MCF 10A (cell line): ENCODE results near the gene RGP1. TPM values are rescaled to one million over a fixed set of nuclear protein-coding genes. Genes with fewer than 3 reads are reported as not detected.

Experiments used
- BruUV-seq: library from RNA; stranded (reverse); fragments of 400-500 nt; replicated peaks from 2 replicates; lab custom pipeline; 2021; lab: Mats Ljungman, UMichigan
- CTCF ChIA-PET: fragments of 300-600 bp; sonication (Branson Sonifier 250); formaldehyde crosslinking; extraction: SDS; loops from one replicate; lab custom pipeline; 2021; ENCODE audit warnings: antibody characterized with exemption, inconsistent platforms; lab: Yijun Ruan, JAX
- POLR2A ChIA-PET: fragments of 300-600, 350-650 bp; sonication (Branson Sonifier 250); formaldehyde crosslinking; extraction: SDS; loops from one replicate; lab custom pipeline; 2020; ENCODE audit warnings: antibody characterized with exemption, inconsistent platforms; lab: Yijun Ruan, JAX
- DNase-seq: peaks from one replicate; pipeline ENCODE4 v3.0.0-alpha.2; 2018; ENCODE audit not compliant: unreplicated experiment
- H3K27ac Mint-ChIP-seq: one replicate; pipeline ENCODE4 v1.8.0; 2022; ENCODE audit warnings: mild to moderate bottlenecking, low read depth, mixed read lengths; ENCODE audit not compliant: unreplicated experiment
- H3K27me3 Mint-ChIP-seq: one replicate; pipeline ENCODE4 v1.8.0; 2022; ENCODE audit warnings: mixed read lengths; ENCODE audit not compliant: insufficient read depth, unreplicated experiment
- H3K36me3 Mint-ChIP-seq: one replicate; pipeline ENCODE4 v1.8.0; 2022; ENCODE audit warnings: mild to moderate bottlenecking, moderate library complexity, mixed read lengths; ENCODE audit not compliant: insufficient read depth, unreplicated experiment
- H3K4me1 Mint-ChIP-seq: one replicate; pipeline ENCODE4 v1.8.0; 2022; ENCODE audit warnings: mixed read lengths; ENCODE audit not compliant: insufficient read depth, unreplicated experiment
- H3K4me3 Mint-ChIP-seq: one replicate; pipeline ENCODE4 v1.8.0; 2022; ENCODE audit warnings: mild to moderate bottlenecking, moderate library complexity, mixed read lengths; ENCODE audit not compliant: unreplicated experiment
- H3K9me3 Mint-ChIP-seq: one replicate; pipeline ENCODE4 v1.8.0; 2022; ENCODE audit warnings: mixed read lengths; ENCODE audit not compliant: unreplicated experiment
- intact Hi-C: fragments of 100-400 bp; cut with micrococcal nuclease; formaldehyde crosslinking; loops from 2 replicates; pipeline ENCODE4 v1.14.1; 2022
- total RNA-seq: library from RNA; stranded (reverse); gene quantifications from 2 replicates; pipeline ENCODE4 v1.2.3, GENCODE V29; 2022
- TF ChIP-seq, protein P1 (sequence below): fragments of 200-600 bp; IDR thresholded peaks from one replicate; pipeline ENCODE4 v1.8.0; 2022; ENCODE audit warnings: antibody characterized with exemption, mild to moderate bottlenecking; ENCODE audit not compliant: unreplicated experiment

The RGP1 gene
- total RNA-seq, 1 experiment from 2014 or later: 35.8 TPM

DNA sequence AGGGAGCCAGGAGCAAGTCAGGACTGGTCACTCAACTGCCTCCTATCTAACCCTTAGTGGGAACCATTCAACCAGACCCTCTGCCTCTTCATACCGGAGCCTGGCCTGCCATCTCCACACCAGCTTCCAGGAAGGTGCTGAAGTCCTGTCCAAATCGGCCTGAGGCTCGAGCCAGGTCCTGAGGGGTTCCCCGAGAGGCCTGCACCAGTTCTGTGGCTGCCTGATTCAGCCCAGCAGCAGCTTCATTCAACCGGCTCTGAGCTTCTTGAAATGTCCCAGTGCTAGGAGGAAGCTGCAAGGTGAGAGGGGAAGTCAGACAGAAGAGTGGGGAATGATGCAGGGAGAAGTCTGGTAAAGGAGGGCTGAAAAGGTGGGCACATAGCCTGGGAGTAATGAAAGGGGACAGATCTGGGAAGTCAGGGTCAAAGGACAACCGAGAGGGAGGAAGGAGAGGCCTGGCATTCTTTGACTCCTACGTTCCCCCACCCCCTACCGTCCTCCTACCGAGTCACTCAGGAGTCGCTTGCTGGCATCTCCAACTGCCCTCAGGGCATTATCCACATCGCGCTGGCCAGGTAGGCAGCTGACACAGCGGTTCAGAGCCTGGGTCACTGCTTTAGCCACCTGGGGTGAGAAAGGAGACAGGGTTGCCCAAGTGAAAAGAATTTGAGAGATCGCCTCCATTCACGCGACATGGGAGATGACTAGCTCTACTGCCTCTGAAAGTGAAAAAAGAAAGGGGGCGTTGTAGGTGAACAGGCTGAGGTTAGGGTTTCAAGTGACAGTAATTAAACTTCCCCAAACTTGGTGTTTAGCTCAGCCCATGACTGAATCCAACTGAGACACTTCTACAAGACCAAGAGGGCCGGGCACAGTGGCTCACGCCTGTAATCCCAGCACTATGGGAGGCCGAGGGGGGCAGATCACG lies 37.3 kb upstream of the RGP1 start:
- H3K36me3 Mint-ChIP-seq: peaks cover 98% of the 10 kb centered on the region
- peak overlapping the region; percentile 59 for H3K27ac Mint-ChIP-seq
- POLR2A ChIA-PET: interaction anchor here (0.6 to 2.1 kb wide), 8 partner anchors 15 to 23 kb away, joined by 3 to 13 read pairs (median 4); partner anchors contain the start of genes CREB3 and TLN1
- peak; percentile 40 for DNase-seq
- no peaks in the 10 kb centered on the region for H3K9me3 Mint-ChIP-seq
- H3K4me1 Mint-ChIP-seq: peaks cover 6% of the 10 kb centered on the region
- no peaks in the 10 kb centered on the region for H3K27me3 Mint-ChIP-seq
- H3K4me3 Mint-ChIP-seq: no peak overlapping the region
- CTCF ChIA-PET: interaction anchor here (0.6 to 12.5 kb wide), 8 partner anchors 10 to 1501 kb away, joined by 3 to 155 read pairs (median 3); partner anchors contain the start of gene TPM2
- no TSS peak for BruUV-seq
- intact Hi-C loops: no loop called here
- TF ChIP-seq, protein P1, sequence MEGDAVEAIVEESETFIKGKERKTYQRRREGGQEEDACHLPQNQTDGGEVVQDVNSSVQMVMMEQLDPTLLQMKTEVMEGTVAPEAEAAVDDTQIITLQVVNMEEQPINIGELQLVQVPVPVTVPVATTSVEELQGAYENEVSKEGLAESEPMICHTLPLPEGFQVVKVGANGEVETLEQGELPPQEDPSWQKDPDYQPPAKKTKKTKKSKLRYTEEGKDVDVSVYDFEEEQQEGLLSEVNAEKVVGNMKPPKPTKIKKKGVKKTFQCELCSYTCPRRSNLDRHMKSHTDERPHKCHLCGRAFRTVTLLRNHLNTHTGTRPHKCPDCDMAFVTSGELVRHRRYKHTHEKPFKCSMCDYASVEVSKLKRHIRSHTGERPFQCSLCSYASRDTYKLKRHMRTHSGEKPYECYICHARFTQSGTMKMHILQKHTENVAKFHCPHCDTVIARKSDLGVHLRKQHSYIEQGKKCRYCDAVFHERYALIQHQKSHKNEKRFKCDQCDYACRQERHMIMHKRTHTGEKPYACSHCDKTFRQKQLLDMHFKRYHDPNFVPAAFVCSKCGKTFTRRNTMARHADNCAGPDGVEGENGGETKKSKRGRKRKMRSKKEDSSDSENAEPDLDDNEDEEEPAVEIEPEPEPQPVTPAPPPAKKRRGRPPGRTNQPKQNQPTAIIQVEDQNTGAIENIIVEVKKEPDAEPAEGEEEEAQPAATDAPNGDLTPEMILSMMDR: no peak

DNA sequence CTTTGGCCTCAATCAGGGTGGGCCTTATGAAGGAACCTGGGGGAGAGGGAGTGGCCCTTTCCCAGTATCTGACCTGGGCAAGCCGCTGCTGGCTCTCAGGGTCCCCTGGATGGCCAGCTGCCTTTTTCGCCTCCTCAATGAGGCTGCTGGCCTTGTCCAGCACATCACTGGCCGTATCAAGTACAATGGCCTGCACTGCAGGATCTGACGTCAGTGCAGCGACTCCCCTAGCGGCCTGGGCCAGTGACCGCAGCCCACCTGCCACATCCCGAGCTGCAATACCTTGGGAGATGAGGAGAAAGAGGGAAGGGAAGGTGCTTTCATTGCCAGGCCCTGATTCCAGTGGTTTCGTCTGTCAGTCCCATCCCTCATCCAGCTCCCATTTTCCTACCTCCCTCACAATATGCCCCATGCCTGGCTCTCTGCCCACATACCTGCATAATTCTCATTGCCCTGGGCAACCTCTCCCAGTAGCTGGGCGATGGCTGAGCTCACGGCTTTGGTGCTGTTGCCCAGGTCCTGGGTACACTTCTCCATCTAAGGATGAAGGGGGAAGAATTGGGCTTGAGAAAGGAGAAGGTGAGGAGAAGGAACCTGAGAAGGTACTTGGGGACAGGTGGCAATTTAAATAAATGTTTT lies 36.2 kb upstream of the RGP1 start:
- DNase-seq: peak; percentile 37
- peak overlapping the region; percentile 15 for H3K27ac Mint-ChIP-seq
- intact Hi-C loops: no loop called here
- H3K4me3 Mint-ChIP-seq: no peak overlapping the region
- TF ChIP-seq, protein P1: no peak
- POLR2A ChIA-PET: interaction anchor here (0.8 to 2.1 kb wide), 7 partner anchors 14 to 55 kb away, joined by 3 to 13 read pairs (median 4); partner anchors contain the start of genes CREB3 and TLN1
- H3K27me3 Mint-ChIP-seq: no peaks in the 10 kb centered on the region
- H3K36me3 Mint-ChIP-seq: peaks cover 92% of the 10 kb centered on the region
- no peaks in the 10 kb centered on the region for H3K9me3 Mint-ChIP-seq
- BruUV-seq: no TSS peak
- H3K4me1 Mint-ChIP-seq: peaks cover 6% of the 10 kb centered on the region
- CTCF ChIA-PET: interaction anchor here (1.1 to 12.5 kb wide), 4 partner anchors 16 to 101 kb away, joined by 3 to 155 read pairs (median 4); no protein-coding TSS in a partner anchor

DNA sequence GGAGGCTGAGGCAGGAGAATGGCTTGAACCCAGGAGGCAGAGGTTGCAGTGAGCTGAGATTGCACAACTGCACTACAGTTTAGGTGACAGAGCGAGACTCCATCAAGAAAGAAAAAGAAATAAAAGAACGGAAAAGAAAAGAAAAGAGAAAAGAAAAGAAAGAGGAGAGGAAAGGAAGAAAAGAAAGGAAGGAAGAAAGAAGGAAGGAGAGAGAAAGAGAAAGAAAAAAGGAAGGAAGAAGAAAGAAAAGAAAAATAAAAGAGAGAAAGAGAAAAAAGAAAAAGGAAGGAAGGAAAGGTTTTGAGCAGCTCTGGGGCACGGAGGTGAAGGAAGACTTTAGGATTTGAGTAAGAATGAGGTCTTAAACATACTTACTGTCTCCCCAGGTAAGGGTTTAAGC lies 35.5 kb upstream of the RGP1 start:
- ChIA-PET CTCF (interaction anchor here (1.3 to 12.5 kb wide), 2 partner anchors 19 to 66 kb away, joined by 3 to 155 read pairs; no protein-coding TSS in a partner anchor), POLR2A (interaction anchor here (0.9 to 2.1 kb wide), 6 partner anchors 13 to 67 kb away, joined by 3 to 13 read pairs (median 4); partner anchors contain the start of genes CREB3 and TLN1)
- no peaks in the 10 kb centered on the region for H3K27me3 Mint-ChIP-seq
- H3K4me3 Mint-ChIP-seq: no peak overlapping the region
- intact Hi-C loops: no loop called here
- DNase-seq: no peak
- BruUV-seq: no TSS peak
- peaks cover 91% of the 10 kb centered on the region for H3K36me3 Mint-ChIP-seq
- peak overlapping the region; percentile 15 for H3K27ac Mint-ChIP-seq
- H3K9me3 Mint-ChIP-seq: no peaks in the 10 kb centered on the region
- peaks cover 6% of the 10 kb centered on the region for H3K4me1 Mint-ChIP-seq
- TF ChIP-seq, protein P1: no peak
